Measurements from ENCODE around the gene SH3RF1.

The SH3RF1 gene

DNA sequence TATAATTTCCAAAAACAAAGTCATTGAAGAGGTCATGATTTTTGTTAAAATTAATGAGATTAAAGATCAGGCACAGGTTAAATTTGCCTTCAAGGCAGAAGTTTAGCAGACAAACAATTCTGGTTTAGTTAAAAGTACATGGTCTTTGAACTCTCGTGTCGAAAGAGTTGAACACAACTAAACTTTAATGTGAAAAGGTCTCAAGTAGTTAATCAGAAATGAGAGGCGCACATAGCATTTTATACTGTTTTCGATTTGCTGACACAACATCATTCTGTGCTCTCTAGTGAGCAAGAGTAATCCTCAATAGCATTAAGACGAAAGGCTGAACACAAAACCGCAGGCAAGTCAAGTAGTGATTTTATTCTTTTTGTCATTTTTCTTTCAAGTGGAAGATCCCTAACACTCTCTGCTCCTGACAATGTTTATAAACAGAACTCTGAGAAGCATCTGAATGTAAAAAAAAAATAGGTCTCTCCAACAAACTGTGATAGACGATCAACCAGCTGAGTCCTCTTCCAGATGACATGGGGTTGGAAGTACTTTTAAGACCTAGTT, 49.8 kb downstream of the SH3RF1 start:
- Histone ChIP-seq H3K4me1 (ENCODE audit: low read depth, poor library complexity, severe bottlenecking) (no peaks in the 10 kb centered on the region), H3K27ac (no peak overlapping the region), H3K79me2 (ENCODE audit: insufficient read depth, low read depth) (no peaks in the 10 kb centered on the region), H3K9ac (no peak overlapping the region), H3K36me3 (ENCODE audit: insufficient read depth) (no peaks in the 10 kb centered on the region), H2AFZ (ENCODE audit: low read depth) (no peak overlapping the region), H4K20me1 (ENCODE audit: insufficient read depth) (no peaks in the 10 kb centered on the region), H3K27me3 (ENCODE audit: insufficient read depth, low read depth) (no peaks in the 10 kb centered on the region), H3K4me2 (no peak overlapping the region), H3K4me3 (IDR thresholded peaks at IDR 0.05; ENCODE audit: insufficient read depth, low read depth, low read length) (no peak overlapping the region)
- TF ChIP-seq, protein P1, sequence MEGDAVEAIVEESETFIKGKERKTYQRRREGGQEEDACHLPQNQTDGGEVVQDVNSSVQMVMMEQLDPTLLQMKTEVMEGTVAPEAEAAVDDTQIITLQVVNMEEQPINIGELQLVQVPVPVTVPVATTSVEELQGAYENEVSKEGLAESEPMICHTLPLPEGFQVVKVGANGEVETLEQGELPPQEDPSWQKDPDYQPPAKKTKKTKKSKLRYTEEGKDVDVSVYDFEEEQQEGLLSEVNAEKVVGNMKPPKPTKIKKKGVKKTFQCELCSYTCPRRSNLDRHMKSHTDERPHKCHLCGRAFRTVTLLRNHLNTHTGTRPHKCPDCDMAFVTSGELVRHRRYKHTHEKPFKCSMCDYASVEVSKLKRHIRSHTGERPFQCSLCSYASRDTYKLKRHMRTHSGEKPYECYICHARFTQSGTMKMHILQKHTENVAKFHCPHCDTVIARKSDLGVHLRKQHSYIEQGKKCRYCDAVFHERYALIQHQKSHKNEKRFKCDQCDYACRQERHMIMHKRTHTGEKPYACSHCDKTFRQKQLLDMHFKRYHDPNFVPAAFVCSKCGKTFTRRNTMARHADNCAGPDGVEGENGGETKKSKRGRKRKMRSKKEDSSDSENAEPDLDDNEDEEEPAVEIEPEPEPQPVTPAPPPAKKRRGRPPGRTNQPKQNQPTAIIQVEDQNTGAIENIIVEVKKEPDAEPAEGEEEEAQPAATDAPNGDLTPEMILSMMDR (conservative IDR thresholded peaks at IDR 0.05; ENCODE audit: low read depth, low read length): no peak

GRCh38 chr4:169220447-169220846, 50.3 kb downstream of the SH3RF1 start:
- H3K4me3 ChIP-seq (IDR thresholded peaks at IDR 0.05; ENCODE audit: insufficient read depth, low read depth, low read length): no peak overlapping the region
- TF ChIP-seq, protein P1 (conservative IDR thresholded peaks at IDR 0.05; ENCODE audit: low read depth, low read length): no peak
- H2AFZ ChIP-seq (ENCODE audit: low read depth): no peak overlapping the region
- no peak overlapping the region for H3K27ac ChIP-seq
- no peak overlapping the region for H3K9ac ChIP-seq
- H3K4me1 ChIP-seq (ENCODE audit: low read depth, poor library complexity, severe bottlenecking): no peaks in the 10 kb centered on the region
- no peaks in the 10 kb centered on the region for H3K79me2 ChIP-seq (ENCODE audit: insufficient read depth, low read depth)
- H3K4me2 ChIP-seq: no peak overlapping the region
- no peaks in the 10 kb centered on the region for H4K20me1 ChIP-seq (ENCODE audit: insufficient read depth)
- no peaks in the 10 kb centered on the region for H3K27me3 ChIP-seq (ENCODE audit: insufficient read depth, low read depth)
- no peaks in the 10 kb centered on the region for H3K36me3 ChIP-seq (ENCODE audit: insufficient read depth)

DNA sequence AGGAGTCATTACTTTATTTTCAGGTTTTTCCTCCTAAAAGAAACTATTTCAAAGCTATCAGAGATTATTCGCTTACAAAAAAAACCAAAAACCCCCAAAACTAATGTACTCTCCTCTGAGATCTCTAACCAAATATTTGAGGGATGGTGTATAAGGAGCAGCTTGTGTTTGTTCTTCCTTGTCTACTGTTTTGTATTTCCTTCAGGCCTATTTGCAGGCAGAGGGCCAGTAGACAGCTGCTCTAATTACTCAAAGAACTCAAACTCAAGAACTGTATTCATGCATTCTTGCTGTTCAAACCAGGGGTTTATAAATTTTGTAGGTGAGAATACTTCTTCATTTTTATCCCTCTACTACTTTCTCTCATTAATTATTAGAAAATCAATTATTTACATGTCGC, 51.3 kb downstream of the SH3RF1 start:
- Histone ChIP-seq H3K9ac (no peak overlapping the region), H3K4me2 (no peak overlapping the region), H3K36me3 (ENCODE audit: insufficient read depth) (no peaks in the 10 kb centered on the region), H3K79me2 (ENCODE audit: insufficient read depth, low read depth) (no peaks in the 10 kb centered on the region), H4K20me1 (ENCODE audit: insufficient read depth) (no peaks in the 10 kb centered on the region), H3K27me3 (ENCODE audit: insufficient read depth, low read depth) (no peaks in the 10 kb centered on the region), H3K27ac (no peak overlapping the region), H3K4me3 (IDR thresholded peaks at IDR 0.05; ENCODE audit: insufficient read depth, low read depth, low read length) (no peak overlapping the region), H2AFZ (ENCODE audit: low read depth) (no peak overlapping the region), H3K4me1 (ENCODE audit: low read depth, poor library complexity, severe bottlenecking) (no peaks in the 10 kb centered on the region)
- TF ChIP-seq, protein P1 (conservative IDR thresholded peaks at IDR 0.05; ENCODE audit: low read depth, low read length): no peak

- Histone ChIP-seq H3K4me1 (ENCODE audit: low read depth, poor library complexity, severe bottlenecking) (peaks cover 3% of the 10 kb centered on the region), H3K36me3 (ENCODE audit: insufficient read depth) (no peaks in the 10 kb centered on the region), H3K4me3 (IDR thresholded peaks at IDR 0.05; ENCODE audit: insufficient read depth, low read depth, low read length) (no peak overlapping the region), H3K79me2 (ENCODE audit: insufficient read depth, low read depth) (no peaks in the 10 kb centered on the region), H2AFZ (ENCODE audit: low read depth) (no peak overlapping the region), H3K27ac (no peak overlapping the region), H3K9ac (no peak overlapping the region), H4K20me1 (ENCODE audit: insufficient read depth) (no peaks in the 10 kb centered on the region), H3K27me3 (ENCODE audit: insufficient read depth, low read depth) (no peaks in the 10 kb centered on the region), H3K4me2 (no peak overlapping the region)
- TF ChIP-seq, protein P1 (conservative IDR thresholded peaks at IDR 0.05; ENCODE audit: low read depth, low read length): no peak
These were observed 55.1 kb downstream of the SH3RF1 start for GRCh38 chr4:169215656-169216055.
